Ascending aorta (tissue), 2 donors: ENCODE data around the gene LMX1B. TPM values are rescaled to one million over a fixed set of nuclear protein-coding genes. Genes with fewer than 3 reads are reported as not detected.

Experiments
- DNase-seq, 2 donors: peaks; one replicate each; pipeline ENCODE4 v3.0.0-alpha.2; 2019; ENCODE audit warnings: low spot score in 2 of 2
- H3K27ac ChIP-seq, 2 donors: fragments of 200-600 bp; sonication (generic); one replicate each; pipeline ENCODE4 v1.5.1; 2016 to 2017; ENCODE audit warnings: mild to moderate bottlenecking in 1 of 2
- H3K27me3 ChIP-seq: fragments of 200-600 bp; sonication (generic); one replicate; pipeline ENCODE4 v1.5.1; 2017
- H3K36me3 ChIP-seq, 2 donors: fragments of 200-600 bp; sonication (generic); one replicate each; pipeline ENCODE4 v1.5.1; 2016
- H3K4me1 ChIP-seq, 2 donors: fragments of 200-600 bp; sonication (generic); one replicate each; pipeline ENCODE4 v1.5.1; 2016 to 2017; ENCODE audit warnings: mild to moderate bottlenecking in 1 of 2
- H3K4me3 ChIP-seq, 2 donors: fragments of 200-600 bp; sonication (generic); one replicate each; pipeline ENCODE4 v1.5.1; 2016 to 2017; ENCODE audit warnings: mild to moderate bottlenecking in 1 of 2
- H3K9me3 ChIP-seq, 2 donors: fragments of 200-600 bp; sonication (generic); one replicate each; pipeline ENCODE4 v1.5.1; 2016
- CTCF ChIP-seq, 3 experiments: fragments of 200-600 bp in 2 of 3; fragments of 450-650 bp in 1 of 3; sonication (generic) in 2 of 3; IDR thresholded peaks; one replicate each; pipeline ENCODE4 v1.5.1; 2016 to 2019; ENCODE audit warnings: antibody characterized with exemption in 3 of 3, mild to moderate bottlenecking in 1 of 3, moderate library complexity in 1 of 3
- intact Hi-C: fragments of 100-400 bp; cut with DNase I; formaldehyde crosslinking; loops from one replicate; pipeline ENCODE4 v1.15.1; 2023
- total RNA-seq: library from RNA; depleted of rRNA; stranded (reverse); fragments of >200 nt; gene quantifications from one replicate; pipeline ENCODE4 v1.1.0, GENCODE V29; 2016

Gene LMX1B
- total RNA-seq, 1 donor from 2014 or later, result 1.9 TPM

- H3K27ac ChIP-seq, result no peak overlapping the region
- peaks cover 9 to 23% of the 10 kb centered on the region in 2 donors for H3K4me1 ChIP-seq
- DNase-seq, result no peak
- H3K27me3 ChIP-seq, result peaks cover 22% of the 10 kb centered on the region
- H3K36me3 ChIP-seq, result no peaks in the 10 kb centered on the region
- no peak for TF ChIP-seq CTCF (IDR thresholded peaks at IDR 0.05)
- H3K4me3 ChIP-seq, result no peak overlapping the region
- H3K9me3 ChIP-seq, result no peaks in the 10 kb centered on the region
- intact Hi-C loops, result no loop called here
Observed at GRCh38 chr9:126609191-126609590, 4.5 kb upstream of the LMX1B start.

DNA sequence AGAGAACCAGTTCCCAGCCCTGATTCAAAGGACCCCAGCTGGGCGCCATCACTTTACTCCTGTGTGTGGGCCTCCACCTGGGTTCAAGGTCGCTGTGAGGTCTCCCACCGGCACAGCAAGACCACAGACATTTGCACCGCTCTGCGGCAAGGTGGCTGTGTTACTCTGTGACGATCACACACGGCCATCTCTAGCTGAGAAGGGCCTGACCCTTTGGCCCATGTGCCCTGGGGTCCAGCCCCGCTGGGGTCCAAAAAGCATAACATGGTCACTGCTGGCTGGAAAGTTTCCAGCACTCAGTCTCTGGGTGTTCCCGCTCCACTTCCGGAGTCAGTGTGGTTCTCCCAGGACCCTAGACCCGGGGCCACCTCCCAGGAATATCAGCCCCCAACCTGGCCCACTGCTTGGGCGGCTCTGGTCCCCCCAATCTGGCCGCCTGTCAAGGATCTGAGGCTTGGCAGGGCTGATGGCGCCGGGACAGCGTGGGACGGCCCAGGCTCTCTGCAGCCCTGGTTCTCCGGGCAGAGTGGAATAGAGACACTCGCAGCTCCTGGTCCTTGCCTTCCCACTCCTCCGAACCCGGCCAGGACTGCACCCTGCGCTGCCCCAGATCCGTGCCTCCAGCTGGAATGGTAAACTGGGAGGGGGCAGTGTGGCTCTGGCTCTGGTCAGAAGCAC, 3.9 kb upstream of the LMX1B start:
- H3K4me3 ChIP-seq, result peak overlapping the region in 1 of 2 donors; percentile 36
- TF ChIP-seq CTCF (IDR thresholded peaks at IDR 0.05), result no peak
- H3K27ac ChIP-seq, result no peak overlapping the region
- H3K9me3 ChIP-seq, result no peaks in the 10 kb centered on the region
- intact Hi-C loops, result loop anchor here (5.0 kb wide), 1 partner anchor 172 kb away; no protein-coding TSS in a partner anchor
- DNase-seq, result no peak
- H3K4me1 ChIP-seq, result peaks cover 9 to 25% of the 10 kb centered on the region in 2 donors
- peaks cover 27% of the 10 kb centered on the region for H3K27me3 ChIP-seq
- no peaks in the 10 kb centered on the region for H3K36me3 ChIP-seq

DNA sequence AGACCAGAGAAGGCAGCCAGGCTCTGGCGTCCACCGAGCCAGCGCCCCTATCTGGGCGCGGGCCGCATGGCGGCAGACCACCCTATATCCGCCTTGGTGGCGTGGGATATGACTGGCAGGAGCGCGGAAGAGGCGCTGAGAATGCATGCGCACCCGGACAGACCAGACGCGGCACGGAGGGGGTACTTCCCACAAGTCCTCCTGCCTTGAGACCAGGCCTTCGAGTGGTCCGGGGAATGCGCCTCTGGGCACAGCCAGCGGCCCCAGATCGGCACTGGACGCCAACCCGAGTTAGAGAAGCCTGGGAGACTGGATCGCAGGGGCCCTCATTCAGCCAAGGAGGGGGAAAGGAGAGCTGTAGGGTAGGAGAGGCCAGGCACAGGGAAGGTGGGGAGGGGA, 2.5 kb upstream of the LMX1B start:
- no peak overlapping the region for H3K4me3 ChIP-seq
- peaks cover 9 to 25% of the 10 kb centered on the region in 2 donors for H3K4me1 ChIP-seq
- peaks cover 29% of the 10 kb centered on the region for H3K27me3 ChIP-seq
- no peak overlapping the region for H3K27ac ChIP-seq
- intact Hi-C loops, result loop anchor here (5.0 kb wide), 1 partner anchor 171 kb away; no protein-coding TSS in a partner anchor
- no peak for TF ChIP-seq CTCF (IDR thresholded peaks at IDR 0.05)
- no peaks in the 10 kb centered on the region for H3K36me3 ChIP-seq
- no peaks in the 10 kb centered on the region for H3K9me3 ChIP-seq
- no peak for DNase-seq

DNA sequence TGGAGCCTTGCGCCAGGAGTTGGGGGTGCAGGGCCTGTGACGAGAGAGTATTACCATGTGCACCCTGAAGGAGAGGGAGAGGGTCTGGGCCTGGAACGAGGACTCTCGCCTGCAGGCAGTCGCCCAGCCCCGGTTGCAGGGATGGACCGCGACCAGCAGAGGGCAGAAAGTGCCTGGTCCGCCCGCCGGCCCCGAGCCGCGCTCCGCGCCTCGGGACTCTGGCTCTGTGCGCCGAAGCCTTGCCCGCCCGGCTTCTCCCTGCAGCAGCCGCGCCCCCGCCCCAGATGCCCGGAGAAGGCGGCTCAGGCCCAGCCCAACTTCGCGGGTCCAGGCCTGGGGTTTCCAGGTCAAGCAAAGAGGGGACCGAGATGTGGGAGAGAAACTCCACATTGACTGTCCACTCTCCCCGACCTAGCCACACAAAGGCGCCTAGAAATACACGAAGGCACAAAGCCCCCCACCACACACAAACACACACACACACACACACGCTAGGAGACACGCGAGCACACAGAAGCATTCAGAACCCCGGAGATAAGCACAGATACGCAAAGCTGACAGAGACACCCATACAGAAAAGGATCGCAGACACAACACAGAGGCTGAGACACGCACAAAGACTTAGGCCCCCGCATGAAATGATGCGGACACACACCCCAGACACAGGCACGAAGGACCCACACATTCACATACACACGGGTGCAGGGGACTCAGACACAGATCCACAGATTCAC, 2.0 kb upstream of the LMX1B start:
- intact Hi-C loops, result loop anchor here (5.0 kb wide), 1 partner anchor 171 kb away; no protein-coding TSS in a partner anchor
- H3K4me1 ChIP-seq, result peaks cover 9 to 25% of the 10 kb centered on the region in 2 donors
- H3K4me3 ChIP-seq, result peak overlapping the region; percentile 50 to 60
- H3K27me3 ChIP-seq, result peaks cover 29% of the 10 kb centered on the region
- peak in 2 of 3 experiments; percentile 70 to 72 for TF ChIP-seq CTCF (IDR thresholded peaks at IDR 0.05)
- no peak overlapping the region for H3K27ac ChIP-seq
- DNase-seq, result peak in 1 of 2 donors; percentile 78
- no peaks in the 10 kb centered on the region for H3K36me3 ChIP-seq
- H3K9me3 ChIP-seq, result no peaks in the 10 kb centered on the region

DNA sequence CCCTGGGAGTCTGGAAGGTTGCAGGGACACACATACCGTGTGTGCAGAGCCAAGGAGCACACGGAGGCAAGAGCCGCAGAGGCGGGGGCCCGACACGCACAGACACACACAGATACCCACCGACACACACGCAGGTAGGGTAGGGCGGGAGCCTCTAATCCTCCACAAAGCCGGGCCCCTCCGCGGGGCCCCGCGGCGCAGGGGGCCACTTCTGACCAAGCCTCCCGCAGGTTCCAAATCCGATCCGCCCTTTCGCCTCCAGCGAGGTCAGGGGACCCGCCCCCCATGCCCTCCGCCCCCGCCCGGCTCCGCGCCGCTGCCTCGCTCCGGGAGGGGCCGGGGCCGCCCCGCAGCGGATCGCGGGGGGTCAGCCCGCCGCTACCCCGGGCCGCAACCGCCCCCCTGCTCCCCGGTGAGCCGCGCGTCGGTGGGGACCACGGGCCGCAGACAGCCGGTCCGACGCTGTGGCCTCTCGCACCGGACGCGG, 1.4 kb upstream of the LMX1B start:
- Histone ChIP-seq H3K4me3 (peak overlapping the region; percentile 50 to 60), H3K27me3 (peaks cover 29% of the 10 kb centered on the region), H3K4me1 (peaks cover 9 to 25% of the 10 kb centered on the region in 2 donors), H3K27ac (no peak overlapping the region), H3K9me3 (no peaks in the 10 kb centered on the region), H3K36me3 (no peaks in the 10 kb centered on the region)
- no peak for DNase-seq
- intact Hi-C loops, result loop anchor here (5.0 kb wide), 1 partner anchor 170 kb away; no protein-coding TSS in a partner anchor
- no peak for TF ChIP-seq CTCF (IDR thresholded peaks at IDR 0.05)
